Measurements from ENCODE around the gene COPA.

DNA sequence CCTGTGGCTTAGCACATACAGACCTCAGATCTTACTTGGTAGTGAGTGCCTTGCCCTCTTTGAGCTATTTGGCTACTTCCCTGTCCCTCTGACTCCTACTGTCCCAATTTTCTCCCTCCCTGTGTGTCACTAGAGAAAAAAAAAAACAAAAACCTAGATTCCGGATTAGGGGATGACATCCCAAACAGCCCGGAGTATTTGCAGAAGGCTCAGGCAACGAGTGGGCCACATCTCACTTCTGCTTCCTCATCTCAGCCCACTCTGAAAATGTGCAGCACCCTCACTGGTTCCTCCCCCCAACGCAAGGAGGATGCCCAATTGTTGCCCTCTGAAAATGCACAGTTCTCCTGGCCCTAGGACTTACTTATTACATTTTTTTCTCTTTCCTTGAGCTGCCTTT is 28.7 kb upstream of the COPA start:
- TF ChIP-seq, protein P1, sequence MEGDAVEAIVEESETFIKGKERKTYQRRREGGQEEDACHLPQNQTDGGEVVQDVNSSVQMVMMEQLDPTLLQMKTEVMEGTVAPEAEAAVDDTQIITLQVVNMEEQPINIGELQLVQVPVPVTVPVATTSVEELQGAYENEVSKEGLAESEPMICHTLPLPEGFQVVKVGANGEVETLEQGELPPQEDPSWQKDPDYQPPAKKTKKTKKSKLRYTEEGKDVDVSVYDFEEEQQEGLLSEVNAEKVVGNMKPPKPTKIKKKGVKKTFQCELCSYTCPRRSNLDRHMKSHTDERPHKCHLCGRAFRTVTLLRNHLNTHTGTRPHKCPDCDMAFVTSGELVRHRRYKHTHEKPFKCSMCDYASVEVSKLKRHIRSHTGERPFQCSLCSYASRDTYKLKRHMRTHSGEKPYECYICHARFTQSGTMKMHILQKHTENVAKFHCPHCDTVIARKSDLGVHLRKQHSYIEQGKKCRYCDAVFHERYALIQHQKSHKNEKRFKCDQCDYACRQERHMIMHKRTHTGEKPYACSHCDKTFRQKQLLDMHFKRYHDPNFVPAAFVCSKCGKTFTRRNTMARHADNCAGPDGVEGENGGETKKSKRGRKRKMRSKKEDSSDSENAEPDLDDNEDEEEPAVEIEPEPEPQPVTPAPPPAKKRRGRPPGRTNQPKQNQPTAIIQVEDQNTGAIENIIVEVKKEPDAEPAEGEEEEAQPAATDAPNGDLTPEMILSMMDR (IDR thresholded peaks at IDR 0.05): no peak
- TF ChIP-seq POLR2A (IDR thresholded peaks at IDR 0.05): no peak
- TF ChIP-seq POLR2AphosphoS5 (IDR thresholded peaks at IDR 0.05): no peak
